ENCODE results near the gene IER2. TPM values are rescaled to one million over a fixed set of nuclear protein-coding genes. Genes with fewer than 3 reads are reported as not detected.

Gene IER2
- total and polyA plus RNA-seq, 9 of the 15 experiments (the other 6 are each of a cell fraction or from before 2014, with no cell fraction given), result 4.5 to 205 (median 23.7) TPM

DNA sequence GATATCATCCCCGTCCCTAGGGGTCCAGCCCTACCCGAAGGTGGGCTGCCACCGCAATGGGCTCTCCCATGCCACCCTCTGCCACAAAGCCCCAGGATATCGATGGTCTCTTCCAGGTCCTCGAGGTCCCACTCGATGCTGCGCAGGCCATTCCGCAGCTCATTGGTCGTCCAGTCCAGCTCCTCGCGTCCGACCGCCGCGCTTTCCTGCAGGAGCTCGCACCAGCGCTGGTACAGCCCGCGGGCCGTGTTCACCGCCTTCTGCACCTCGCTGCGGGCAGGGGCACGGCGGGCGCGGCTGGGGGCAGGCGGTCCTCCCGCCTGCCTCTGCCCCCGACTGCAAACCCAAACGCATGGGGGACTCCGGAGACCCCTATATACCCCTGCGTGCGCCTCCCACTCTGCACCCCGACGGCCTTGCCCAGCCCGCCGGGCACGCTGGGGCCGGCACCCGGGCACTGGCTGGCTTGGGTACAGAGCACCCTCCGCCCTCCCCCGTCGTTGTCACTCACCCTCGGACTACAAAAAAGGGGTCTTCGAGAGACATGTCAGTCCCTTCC lies 504 bp upstream of the IER2 start (continued):
- TF ChIP-seq, protein P1, sequence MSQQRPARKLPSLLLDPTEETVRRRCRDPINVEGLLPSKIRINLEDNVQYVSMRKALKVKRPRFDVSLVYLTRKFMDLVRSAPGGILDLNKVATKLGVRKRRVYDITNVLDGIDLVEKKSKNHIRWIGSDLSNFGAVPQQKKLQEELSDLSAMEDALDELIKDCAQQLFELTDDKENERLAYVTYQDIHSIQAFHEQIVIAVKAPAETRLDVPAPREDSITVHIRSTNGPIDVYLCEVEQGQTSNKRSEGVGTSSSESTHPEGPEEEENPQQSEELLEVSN (IDR thresholded peaks at IDR 0.05; ENCODE audit: borderline replicate concordance in 1 of 2, extremely low read depth in 1 of 2, insufficient read depth in 1 of 2, insufficient read length in 1 of 2, low read depth in 1 of 2, low read length in 1 of 2, poor library complexity in 1 of 2, severe bottlenecking in 1 of 2), result peak; percentile 29 to 45
- TF ChIP-seq HMGN3 (IDR thresholded peaks at IDR 0.05; ENCODE audit: borderline replicate concordance, extremely low read depth, insufficient read length, low read depth, low read length) (peak; percentile 2), POLR2G (IDR thresholded peaks at IDR 0.05; ENCODE audit: low read depth, low read length) (peak; percentile 67), ZNF584 (CRISPR knock-in tag; IDR thresholded peaks at IDR 0.05; ENCODE audit: low read depth) (no peak), RBM14 (IDR thresholded peaks at IDR 0.05; ENCODE audit: borderline replicate concordance, insufficient read depth, low read depth, low read length) (0 out of 2 replicates have a peak, but pooled peaks have one; percentile 62), ZBTB1 (CRISPR knock-in tag; IDR thresholded peaks at IDR 0.05; ENCODE audit: borderline replicate concordance, low read depth) (peak; percentile 55; the same call in 1 of the 2 replicates), BMI1 (IDR thresholded peaks at IDR 0.05; ENCODE audit: low read length) (no peak), CAMTA2 (CRISPR knock-in tag; conservative IDR thresholded peaks at IDR 0.05) (0 out of 2 replicates have a peak, but pooled peaks have one; percentile 54), NONO (IDR thresholded peaks at IDR 0.05; ENCODE audit: low read depth in 2 of 2, low read length in 1 of 2) (0 out of 4 replicates have a peak, but pooled peaks of 1 of the 2 experiments have one; percentile 39), ZNF436 (CRISPR knock-in tag; IDR thresholded peaks at IDR 0.05) (no peak), ZNF699 (CRISPR knock-in tag; IDR thresholded peaks at IDR 0.05; ENCODE audit: insufficient replicate concordance) (no peak), FOXA3 (CRISPR knock-in tag; conservative IDR thresholded peaks at IDR 0.05 in 1 of 2, IDR thresholded peaks at IDR 0.05 in 1 of 2) (0 out of 4 replicates have a peak, but pooled peaks of 1 of the 2 experiments have one; percentile 30), RBM22 (IDR thresholded peaks at IDR 0.05; ENCODE audit: low read depth, low read length, poor library complexity, severe bottlenecking) (peak; percentile 69), POLR2A (conservative IDR thresholded peaks at IDR 0.05) (no peak), ETV6 (IDR thresholded peaks at IDR 0.05; ENCODE audit: borderline replicate concordance in 1 of 2, low read depth in 2 of 2, low read length in 1 of 2) (no peak), ETV6 (CRISPR knock-in tag; IDR thresholded peaks at IDR 0.05; ENCODE audit: borderline replicate concordance) (no peak), NR1H2 (CRISPR knock-in tag; IDR thresholded peaks at IDR 0.05) (0 out of 2 replicates have a peak, but pooled peaks have one; percentile 65), KAT7 (CRISPR knock-in tag; IDR thresholded peaks at IDR 0.05; ENCODE audit: borderline replicate concordance) (0 out of 2 replicates have a peak, but pooled peaks have one; percentile 54), PCBP1 (IDR thresholded peaks at IDR 0.05; ENCODE audit: low read depth, low read length, poor library complexity, severe bottlenecking) (peak; percentile 75)
- TF ChIP-seq, protein P2, sequence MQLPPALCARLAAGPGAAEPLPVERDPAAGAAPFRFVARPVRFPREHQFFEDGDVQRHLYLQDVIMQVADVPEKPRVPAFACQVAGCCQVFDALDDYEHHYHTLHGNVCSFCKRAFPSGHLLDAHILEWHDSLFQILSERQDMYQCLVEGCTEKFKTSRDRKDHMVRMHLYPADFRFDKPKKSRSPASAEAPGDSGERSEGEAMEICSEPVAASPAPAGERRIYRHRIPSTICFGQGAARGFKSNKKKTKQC (CRISPR knock-in tag; IDR thresholded peaks at IDR 0.05), result no peak
- TF ChIP-seq, protein P3, sequence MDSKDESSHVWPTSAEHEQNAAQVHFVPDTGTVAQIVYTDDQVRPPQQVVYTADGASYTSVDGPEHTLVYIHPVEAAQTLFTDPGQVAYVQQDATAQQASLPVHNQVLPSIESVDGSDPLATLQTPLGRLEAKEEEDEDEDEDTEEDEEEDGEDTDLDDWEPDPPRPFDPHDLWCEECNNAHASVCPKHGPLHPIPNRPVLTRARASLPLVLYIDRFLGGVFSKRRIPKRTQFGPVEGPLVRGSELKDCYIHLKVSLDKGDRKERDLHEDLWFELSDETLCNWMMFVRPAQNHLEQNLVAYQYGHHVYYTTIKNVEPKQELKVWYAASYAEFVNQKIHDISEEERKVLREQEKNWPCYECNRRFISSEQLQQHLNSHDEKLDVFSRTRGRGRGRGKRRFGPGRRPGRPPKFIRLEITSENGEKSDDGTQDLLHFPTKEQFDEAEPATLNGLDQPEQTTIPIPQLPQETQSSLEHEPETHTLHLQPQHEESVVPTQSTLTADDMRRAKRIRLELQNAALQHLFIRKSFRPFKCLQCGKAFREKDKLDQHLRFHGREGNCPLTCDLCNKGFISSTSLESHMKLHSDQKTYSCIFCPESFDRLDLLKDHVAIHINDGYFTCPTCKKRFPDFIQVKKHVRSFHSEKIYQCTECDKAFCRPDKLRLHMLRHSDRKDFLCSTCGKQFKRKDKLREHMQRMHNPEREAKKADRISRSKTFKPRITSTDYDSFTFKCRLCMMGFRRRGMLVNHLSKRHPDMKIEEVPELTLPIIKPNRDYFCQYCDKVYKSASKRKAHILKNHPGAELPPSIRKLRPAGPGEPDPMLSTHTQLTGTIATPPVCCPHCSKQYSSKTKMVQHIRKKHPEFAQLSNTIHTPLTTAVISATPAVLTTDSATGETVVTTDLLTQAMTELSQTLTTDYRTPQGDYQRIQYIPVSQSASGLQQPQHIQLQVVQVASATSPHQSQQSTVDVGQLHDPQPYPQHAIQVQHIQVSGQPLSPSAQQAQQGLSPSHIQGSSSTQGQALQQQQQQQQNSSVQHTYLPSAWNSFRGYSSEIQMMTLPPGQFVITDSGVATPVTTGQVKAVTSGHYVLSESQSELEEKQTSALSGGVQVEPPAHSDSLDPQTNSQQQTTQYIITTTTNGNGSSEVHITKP (IDR thresholded peaks at IDR 0.05; ENCODE audit: partially characterized antibody), result peak; percentile 76
